PC-3 (cell line): ENCODE data around the gene DNER. TPM values are rescaled to one million over a fixed set of nuclear protein-coding genes. Genes with fewer than 3 reads are reported as not detected.

Source experiments
- ATAC-seq: fragments of 200-7000 bp; cut with Tn5 transposase; 2 replicates; pipeline ENCODE4 v1.9.1; 2020; ENCODE audit warnings: mild to moderate bottlenecking, moderate library complexity
- BruUV-seq: library from RNA; stranded (reverse); fragments of 400-500 nt; replicated peaks from 2 replicates; lab custom pipeline; 2021; lab: Mats Ljungman, UMichigan
- CTCF ChIA-PET: fragments of 300-600 bp; sonication (Branson Sonifier 250); formaldehyde crosslinking; loops from one replicate; lab custom pipeline; 2022; ENCODE audit warnings: antibody characterized with exemption; lab: Charles Lee
- POLR2A ChIA-PET: fragments of 300-600 bp; sonication (Branson Sonifier 250); formaldehyde crosslinking; loops from one replicate; lab custom pipeline; 2022; ENCODE audit warnings: antibody characterized with exemption; ENCODE audit not compliant: unreplicated experiment; lab: Charles Lee
- DNase-seq: peaks from one replicate; pipeline ENCODE4 v3.0.0-alpha.2; 2015
- H2AFZ ChIP-seq: fragments of 300-600 bp; sonication (generic); 2 replicates; pipeline ENCODE4 v1.6.0; 2016; ENCODE audit warnings: antibody characterized with exemption, low read length
- H3F3A ChIP-seq: fragments of 300-600 bp; sonication (generic); one replicate; pipeline ENCODE4 v1.6.0; 2017; ENCODE audit warnings: antibody characterized with exemption, low read length, control low read depth, mild to moderate bottlenecking; ENCODE audit not compliant: unreplicated experiment
- H3K27ac ChIP-seq: fragments of 300-600 bp; sonication (generic); 2 replicates; pipeline ENCODE4 v1.5.1; 2016; ENCODE audit warnings: mild to moderate bottlenecking, low read length
- H3K27me3 ChIP-seq: fragments of 300-600 bp; sonication (generic); 2 replicates; pipeline ENCODE4 v1.6.1; 2016; ENCODE audit warnings: low read length, mixed read lengths
- H3K36me3 ChIP-seq: fragments of 300-600 bp; sonication (generic); 2 replicates; pipeline ENCODE4 v1.6.1; 2016; ENCODE audit warnings: low read depth, mixed run types, low read length, mixed read lengths
- H3K4me1 ChIP-seq: fragments of 300-600 bp; sonication (generic); 2 replicates; pipeline ENCODE4 v1.5.1; 2016; ENCODE audit warnings: low read length; ENCODE audit not compliant: insufficient read depth
- H3K4me2 ChIP-seq: fragments of 300-600 bp; sonication (generic); 2 replicates; pipeline ENCODE4 v1.6.0; 2016; ENCODE audit warnings: low read length
- H3K4me3 ChIP-seq: fragments of 300-600 bp; sonication (generic); 2 replicates; pipeline ENCODE4 v1.5.1; 2016; ENCODE audit warnings: mild to moderate bottlenecking, low read length, mixed read lengths
- H3K79me2 ChIP-seq: fragments of 300-600 bp; sonication (generic); 2 replicates; pipeline ENCODE4 v1.6.1; 2017; ENCODE audit warnings: low read length, mixed read lengths
- H3K9ac ChIP-seq: fragments of 300-600 bp; sonication (generic); 2 replicates; pipeline ENCODE4 v1.6.0; 2016; ENCODE audit warnings: mild to moderate bottlenecking, low read length
- H3K9me2 ChIP-seq: fragments of 300-600 bp; sonication (generic); replicated peaks from 2 replicates; pipeline ENCODE4 v1.6.1; 2016; ENCODE audit warnings: mixed run types, low read length, mixed read lengths
- H3K9me3 ChIP-seq: fragments of 300-600 bp; sonication (generic); 2 replicates; pipeline ENCODE4 v1.6.1; 2016; ENCODE audit warnings: low read length, mixed read lengths
- H4K20me1 ChIP-seq: fragments of 300-600 bp; sonication (generic); 2 replicates; pipeline ENCODE4 v1.6.1; 2016; ENCODE audit warnings: low read length, mixed read lengths
- CTCF ChIP-seq: fragments of 300-600 bp; sonication (generic); conservative IDR thresholded peaks from 2 replicates; pipeline ENCODE4 v1.5.1; 2017; ENCODE audit warnings: antibody characterized with exemption, low read depth, mild to moderate bottlenecking, low read length
- EZH2 ChIP-seq: fragments of 300-600 bp; sonication (generic); IDR thresholded peaks from one replicate; pipeline ENCODE4 v1.6.1; 2017; ENCODE audit warnings: antibody characterized with exemption, mild to moderate bottlenecking, low read length; ENCODE audit not compliant: unreplicated experiment
- EZH2phosphoT487 ChIP-seq: fragments of 300-600 bp; sonication (generic); IDR thresholded peaks from 2 replicates; pipeline ENCODE4 v1.6.1; 2018; ENCODE audit warnings: mild to moderate bottlenecking, antibody characterized with exemption, low read length, borderline replicate concordance
- intact Hi-C: fragments of 100-400 bp; cut with micrococcal nuclease; formaldehyde crosslinking; loops from 2 replicates; pipeline ENCODE4 v1.9.0; 2023
- total RNA-seq: library from RNA; depleted of rRNA; stranded (reverse); fragments of >200 nt; gene quantifications from 2 replicates; pipeline ENCODE4 v1.2.3, GENCODE V29; 2014

The DNER gene
- total RNA-seq, 1 experiment from 2014 or later: 1.1 TPM

GRCh38 chr2:229691631-229692030 lies 22.7 kb downstream of the DNER start:
- TF ChIP-seq EZH2phosphoT487: no peak
- TF ChIP-seq CTCF: no peak
- TF ChIP-seq EZH2: no peak
- BruUV-seq: no TSS peak

GRCh38 chr2:229689307-229689839 lies 25.0 kb downstream of the DNER start:
- Histone ChIP-seq H4K20me1 (no peaks in the 10 kb centered on the region), H3K9me3 (no peaks in the 10 kb centered on the region), H3K9ac (no peak overlapping the region), H3K4me2 (no peak overlapping the region), H3K4me3 (no peak overlapping the region), H3K79me2 (no peaks in the 10 kb centered on the region), H3F3A (no peaks in the 10 kb centered on the region), H3K36me3 (no peaks in the 10 kb centered on the region), H3K9me2 (no peaks in the 10 kb centered on the region), H3K4me1 (no peaks in the 10 kb centered on the region), H3K27ac (no peak overlapping the region), H3K27me3 (0 out of 2 replicates have a peak, but pooled peaks cover 3% of the 10 kb centered on the region), H2AFZ (no peak overlapping the region)
- ChIA-PET POLR2A (interaction anchor here (1.1 kb wide), 1 partner anchor 35 kb away, joined by 9 read pairs; no protein-coding TSS in a partner anchor), CTCF (no interaction called here)
- intact Hi-C loops: no loop called here
- ATAC-seq: no peak
- DNase-seq: no peak
- no TSS peak for BruUV-seq
- no peak for TF ChIP-seq EZH2phosphoT487
- no peak for TF ChIP-seq CTCF
- no peak for TF ChIP-seq EZH2

More at GRCh38 chr2:229691631-229692030, 22.7 kb downstream of the DNER start:
- no peaks in the 10 kb centered on the region for H3K79me2 ChIP-seq
- ChIA-PET POLR2A (no interaction called here), CTCF (no interaction called here)
- no peaks in the 10 kb centered on the region for H3K9me2 ChIP-seq
- no peak for ATAC-seq
- no peaks in the 10 kb centered on the region for H3F3A ChIP-seq
- no peaks in the 10 kb centered on the region for H3K27me3 ChIP-seq
- H3K27ac ChIP-seq: no peak overlapping the region
- H3K4me1 ChIP-seq: no peaks in the 10 kb centered on the region
- H4K20me1 ChIP-seq: no peaks in the 10 kb centered on the region
- no peaks in the 10 kb centered on the region for H3K36me3 ChIP-seq
- DNase-seq: no peak
- intact Hi-C loops: no loop called here
- no peaks in the 10 kb centered on the region for H3K9me3 ChIP-seq
- no peak overlapping the region for H3K4me2 ChIP-seq
- no peak overlapping the region for H2AFZ ChIP-seq
- no peak overlapping the region for H3K9ac ChIP-seq
- H3K4me3 ChIP-seq: no peak overlapping the region

GRCh38 chr2:229688141-229688540 lies 26.2 kb downstream of the DNER start:
- Histone ChIP-seq H3K27me3 (0 out of 2 replicates have a peak, but pooled peaks cover 3% of the 10 kb centered on the region), H3K9ac (no peak overlapping the region), H3K4me3 (no peak overlapping the region), H3F3A (no peaks in the 10 kb centered on the region), H3K9me3 (no peaks in the 10 kb centered on the region), H3K79me2 (no peaks in the 10 kb centered on the region), H3K9me2 (no peaks in the 10 kb centered on the region), H2AFZ (no peak overlapping the region), H3K4me1 (no peaks in the 10 kb centered on the region), H4K20me1 (no peaks in the 10 kb centered on the region), H3K27ac (no peak overlapping the region), H3K4me2 (no peak overlapping the region), H3K36me3 (no peaks in the 10 kb centered on the region)
- ChIA-PET POLR2A (no interaction called here), CTCF (no interaction called here)
- intact Hi-C loops: no loop called here
- BruUV-seq: no TSS peak
- TF ChIP-seq CTCF (no peak), EZH2 (no peak), EZH2phosphoT487 (no peak)
- ATAC-seq (no peak), DNase-seq (no peak)
